Natural killer cell treated with Interleukin-12 subunit alpha and Interleukin-12 subunit beta and Interleukin-15 and Interleukin-18, amount 100 ng/mL, for 72 hours (primary cell): ENCODE measurements around the gene SOX30. TPM values are rescaled to one million over a fixed set of nuclear protein-coding genes. Genes with fewer than 3 reads are reported as not detected.
A peak's percentile ranks its signal among the peaks of the same experiment; 100 is the strongest.
"Not testable (repeated sequence)": the region's sequence is repeated elsewhere in the genome, so short reads cannot be mapped to it uniquely, and the experiment has no call there.

Experiments used
- ATAC-seq, 2 donors: fragments of 150-1000 bp; cut with Tn5 transposase in 1 of 2; sonication (Bioruptor Pico), chemical (Tn5 transposase) in 1 of 2; 2 replicates each; pipeline ENCODE4 v1.10.0; 2021
- DNase-seq: peaks from one replicate; pipeline ENCODE4 v3.0.0; 2022; ENCODE audit warnings: low spot score
- H3K27ac Mint-ChIP-seq, 2 donors: 1 replicate in 1 of 2; 2 replicates in 1 of 2; pipeline ENCODE4 v1.8.0; 2022; ENCODE audit warnings: mixed read lengths in 2 of 2, mild to moderate bottlenecking in 1 of 2, moderate library complexity in 1 of 2
- H3K27me3 Mint-ChIP-seq, 2 donors: 1 replicate in 1 of 2; 2 replicates in 1 of 2; pipeline ENCODE4 v1.8.0; 2022; ENCODE audit warnings: mixed read lengths in 2 of 2
- H3K36me3 Mint-ChIP-seq: one replicate; pipeline ENCODE4 v1.8.0; 2022; ENCODE audit warnings: mixed read lengths
- H3K4me1 Mint-ChIP-seq, 2 donors: 1 replicate in 1 of 2; 2 replicates in 1 of 2; pipeline ENCODE4 v1.8.0; 2022; ENCODE audit warnings: low read depth in 2 of 2, mixed read lengths in 2 of 2, mild to moderate bottlenecking in 1 of 2
- H3K4me3 Mint-ChIP-seq: one replicate; pipeline ENCODE4 v1.8.0; 2022; ENCODE audit warnings: mixed read lengths
- H3K9me3 Mint-ChIP-seq: 2 replicates; pipeline ENCODE4 v1.8.0; 2022; ENCODE audit warnings: mixed read lengths
- total RNA-seq, 2 donors: library from RNA; stranded (reverse); gene quantifications; one replicate each; pipeline ENCODE4 v1.2.3, GENCODE V29; 2022

The SOX30 gene
- total RNA-seq, 2 donors from 2014 or later = not detected

DNA sequence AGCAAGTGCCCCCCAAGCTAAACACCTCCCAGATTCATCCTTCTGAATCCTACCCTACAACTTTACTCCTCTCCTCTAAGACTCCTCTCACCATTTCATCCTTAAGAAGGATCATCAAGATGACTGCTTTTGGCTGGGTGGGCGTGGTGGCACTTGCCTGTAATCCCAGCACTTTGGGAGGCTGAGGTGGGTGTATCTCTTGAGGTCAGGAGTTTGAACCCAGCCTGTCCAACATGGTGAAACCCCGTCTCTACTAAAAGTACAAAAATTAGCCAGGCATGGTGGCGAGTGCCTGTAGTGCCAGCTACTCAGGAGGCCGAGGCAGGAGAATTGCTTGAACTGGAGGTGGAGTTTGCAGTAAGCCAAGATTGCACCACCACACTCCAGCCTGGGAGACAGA lies 22.1 kb upstream of the SOX30 start:
- DNase-seq, H3K36me3 Mint-ChIP-seq, ATAC-seq, H3K4me3 Mint-ChIP-seq, H3K9me3 Mint-ChIP-seq, H3K27ac Mint-ChIP-seq: not testable (repeated sequence)
- Mint-ChIP-seq H3K27me3 (peaks cover 20 to 29% of the 10 kb centered on the region in 2 donors), H3K4me1 (peaks cover 26 to 27% of the 10 kb centered on the region in 2 donors)

DNA sequence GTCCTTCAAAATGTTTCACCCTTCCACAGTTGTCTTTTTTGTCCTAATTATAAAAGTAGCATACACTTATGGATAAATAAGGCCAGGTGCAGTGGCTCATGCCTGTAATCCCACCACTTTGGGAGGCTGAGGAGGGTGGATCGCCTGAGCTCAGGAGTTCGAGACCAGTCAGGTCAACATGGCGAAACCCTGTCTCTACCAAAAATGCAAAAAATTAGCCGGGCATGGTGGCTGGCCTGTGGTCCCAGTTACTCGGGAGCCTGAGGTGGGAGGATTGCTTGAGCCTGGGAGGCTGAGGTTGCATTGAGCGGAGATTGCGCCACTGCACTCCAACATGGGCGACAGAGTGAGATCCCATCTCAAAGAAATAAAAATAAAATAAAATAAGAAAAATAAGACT lies 20.7 kb upstream of the SOX30 start:
- H3K27ac Mint-ChIP-seq = no peak overlapping the region
- ATAC-seq (no peak), DNase-seq (no peak)
- H3K27me3 Mint-ChIP-seq = peaks cover 20 to 29% of the 10 kb centered on the region in 2 donors
- no peak overlapping the region for H3K4me3 Mint-ChIP-seq
- H3K36me3 Mint-ChIP-seq = peaks cover 5% of the 10 kb centered on the region
- H3K4me1 Mint-ChIP-seq = peaks cover 26 to 27% of the 10 kb centered on the region in 2 donors
- H3K9me3 Mint-ChIP-seq = no peaks in the 10 kb centered on the region

DNA sequence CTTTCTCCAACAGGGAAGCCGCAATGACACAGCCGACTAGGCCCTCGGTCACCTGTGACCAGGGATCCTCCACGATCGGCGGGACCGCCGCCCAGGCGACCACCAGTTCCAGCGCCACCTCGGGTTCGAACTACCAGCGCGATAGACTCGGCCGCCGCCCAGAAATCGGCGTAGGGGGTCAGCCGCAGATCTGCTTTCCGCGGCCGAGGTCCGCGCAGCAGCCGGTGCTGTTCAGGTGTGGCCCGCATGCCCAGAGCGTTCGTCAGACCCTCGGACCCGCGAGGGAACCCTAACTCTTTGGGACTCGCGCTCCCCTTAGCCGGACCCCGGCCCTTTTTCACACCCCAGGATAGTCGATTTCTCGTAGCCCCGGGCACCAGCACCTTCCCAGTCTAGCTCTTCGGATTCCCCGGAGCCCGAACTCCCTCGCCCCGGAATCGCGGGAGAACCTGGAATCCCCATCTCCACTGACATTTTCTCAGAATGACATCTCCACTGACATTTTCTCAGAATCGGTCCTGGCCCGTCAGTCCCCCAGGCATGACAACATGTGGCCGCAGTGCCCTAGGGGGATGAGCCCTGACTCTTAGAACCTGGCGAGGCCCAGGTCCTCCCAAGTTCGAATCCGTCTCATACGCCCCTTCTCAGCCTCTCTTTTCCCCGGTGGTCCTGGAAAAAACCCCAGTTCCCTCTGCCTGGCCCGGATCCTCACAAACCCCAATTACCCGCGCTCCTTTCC lies 19.5 kb upstream of the SOX30 start:
- Mint-ChIP-seq H3K4me3 (peak overlapping the region; percentile 97), H3K9me3 (no peaks in the 10 kb centered on the region), H3K36me3 (peaks cover 5% of the 10 kb centered on the region), H3K4me1 (peaks cover 26 to 27% of the 10 kb centered on the region in 2 donors), H3K27me3 (peaks cover 20 to 33% of the 10 kb centered on the region in 2 donors), H3K27ac (peak overlapping the region; percentile 53 to 55)
- DNase-seq = no peak
- ATAC-seq = no peak

- H3K27me3 Mint-ChIP-seq = peaks cover 20 to 29% of the 10 kb centered on the region in 2 donors
- peaks cover 5% of the 10 kb centered on the region for H3K36me3 Mint-ChIP-seq
- H3K4me1 Mint-ChIP-seq = peaks cover 26 to 27% of the 10 kb centered on the region in 2 donors
- H3K4me3 Mint-ChIP-seq = peak within 1 kb of the TSS; percentile 97
- DNase-seq (no peak), ATAC-seq (peak; percentile 68 to 77)
- H3K9me3 Mint-ChIP-seq = no peaks in the 10 kb centered on the region
- H3K27ac Mint-ChIP-seq = peak within 1 kb of the TSS; percentile 53 to 55
Observed at GRCh38 chr5:157670662-157671591, 18.7 kb upstream of the SOX30 start, which contains the start of gene C5orf52. Gene C5orf52 (plus strand): TSS chr5:157671533. CDS start chr5:157671615, 82 bp downstream.

DNA sequence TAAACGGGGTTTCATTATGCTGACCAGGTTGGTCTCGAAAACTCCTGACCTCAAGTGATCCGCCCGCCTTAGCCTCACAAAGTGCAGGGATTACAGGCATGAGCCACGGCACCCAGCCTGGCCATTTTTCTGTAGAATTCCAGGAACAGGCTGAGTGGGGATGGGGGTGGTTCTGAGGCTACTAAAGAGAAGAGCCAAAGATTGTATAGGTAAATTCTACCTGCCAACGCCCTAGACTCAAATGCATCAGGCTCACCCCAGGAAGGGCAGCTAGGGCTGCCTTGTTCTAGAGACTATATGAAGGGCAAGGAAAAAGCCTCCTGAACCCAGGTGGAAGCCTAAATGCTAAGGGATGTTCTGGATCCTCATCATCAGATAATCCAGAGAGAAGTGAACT lies 17.5 kb upstream of the SOX30 start:
- DNase-seq = no peak
- Mint-ChIP-seq H3K36me3 (peaks cover 5% of the 10 kb centered on the region), H3K27ac (peak overlapping the region; percentile 53 to 55), H3K4me1 (peaks cover 26 to 27% of the 10 kb centered on the region in 2 donors), H3K4me3 (peak overlapping the region; percentile 97), H3K27me3 (peaks cover 20 to 33% of the 10 kb centered on the region in 2 donors), H3K9me3 (peaks cover under 1% of the 10 kb centered on the region)
- ATAC-seq = no peak

DNA sequence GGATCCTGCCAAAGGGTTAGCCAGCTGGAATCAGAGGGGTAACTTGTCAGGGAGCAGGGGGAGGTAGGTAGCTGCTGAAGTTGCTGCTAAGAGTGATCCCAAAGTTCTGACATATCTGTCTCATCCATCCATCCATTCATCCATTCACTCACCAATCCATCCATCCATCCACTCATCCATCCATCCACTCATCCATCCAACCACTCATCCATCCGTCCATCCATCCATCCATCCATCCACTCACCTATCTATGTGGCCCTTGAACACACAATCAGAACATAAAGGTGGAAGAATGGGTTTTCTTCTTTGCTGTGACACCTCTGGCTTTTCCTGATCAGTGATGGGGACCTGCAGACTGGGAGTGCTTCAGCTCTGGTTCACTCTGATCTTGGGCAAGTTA lies 16.1 kb upstream of the SOX30 start:
- no peak overlapping the region for H3K4me3 Mint-ChIP-seq
- peaks cover 5% of the 10 kb centered on the region for H3K36me3 Mint-ChIP-seq
- H3K27ac Mint-ChIP-seq = no peak overlapping the region
- peaks cover 4% of the 10 kb centered on the region for H3K9me3 Mint-ChIP-seq
- H3K4me1 Mint-ChIP-seq = peaks cover 26 to 27% of the 10 kb centered on the region in 2 donors
- DNase-seq (no peak), ATAC-seq (no peak)
- H3K27me3 Mint-ChIP-seq = peaks cover 20 to 33% of the 10 kb centered on the region in 2 donors

DNA sequence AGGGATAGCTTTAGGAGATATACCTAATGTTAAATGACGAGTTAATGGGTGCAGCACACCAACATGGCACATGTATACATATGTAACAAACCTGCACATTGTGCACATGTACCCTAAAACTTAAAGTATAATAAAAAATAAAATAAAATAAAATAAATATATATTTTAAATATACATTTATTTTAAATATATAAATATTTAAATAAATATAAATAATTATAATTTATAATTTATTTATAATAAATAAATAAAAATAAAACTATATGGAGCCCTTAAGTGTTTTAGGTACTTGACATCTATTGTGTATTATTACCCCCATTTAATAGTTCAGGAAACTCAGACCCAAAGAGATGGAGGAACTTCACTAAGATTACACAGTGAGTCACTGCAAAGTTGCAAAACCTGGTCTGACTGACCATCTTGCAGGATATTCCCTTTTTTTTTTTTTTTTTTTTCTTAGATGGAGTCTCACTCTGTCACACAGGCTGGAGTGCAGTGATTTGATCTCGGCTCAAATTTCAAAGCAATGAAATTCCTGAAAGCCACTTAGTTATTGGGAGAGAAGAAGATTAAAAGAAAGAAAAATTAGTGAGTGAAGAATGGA lies 13.3 kb upstream of the SOX30 start:
- Mint-ChIP-seq H3K4me1 (peaks cover 9 to 10% of the 10 kb centered on the region in 2 donors), H3K9me3 (peaks cover 4% of the 10 kb centered on the region), H3K36me3 (peaks cover 14% of the 10 kb centered on the region), H3K27me3 (peaks cover 10 to 18% of the 10 kb centered on the region in 2 donors), H3K27ac (no peak overlapping the region), H3K4me3 (no peak overlapping the region)
- no peak for ATAC-seq
- DNase-seq = no peak

- ATAC-seq (no peak), DNase-seq (no peak)
- H3K4me3 Mint-ChIP-seq = no peak overlapping the region
Observed at GRCh38 chr5:157659868-157660660, 7.8 kb upstream of the SOX30 start.

DNA sequence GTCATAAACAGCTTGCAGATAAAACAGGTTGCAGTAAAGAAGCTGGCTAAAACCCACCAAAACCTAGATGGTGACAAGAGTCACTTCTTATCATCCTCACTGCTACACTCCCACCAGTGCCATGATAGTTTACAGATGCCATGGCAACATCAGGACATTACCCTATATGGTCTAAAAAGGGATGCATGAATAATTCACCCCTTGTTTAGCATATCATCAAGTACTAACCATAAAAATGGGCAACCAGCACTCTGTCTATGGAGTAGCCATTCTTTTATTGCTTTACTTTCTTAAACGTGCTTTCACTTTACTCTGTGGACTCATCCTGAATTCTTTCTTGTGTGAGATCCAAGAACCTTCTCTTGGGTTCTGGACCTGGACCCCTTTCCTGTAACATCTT lies 6.7 kb upstream of the SOX30 start:
- DNase-seq = no peak
- Mint-ChIP-seq H3K27me3 (no peaks in the 10 kb centered on the region), H3K4me3 (no peak overlapping the region), H3K36me3 (peaks cover 28% of the 10 kb centered on the region), H3K27ac (no peak overlapping the region), H3K4me1 (no peaks in the 10 kb centered on the region), H3K9me3 (peaks cover 4% of the 10 kb centered on the region)
- no peak for ATAC-seq

More at GRCh38 chr5:157659868-157660660, 7.8 kb upstream of the SOX30 start:
- peaks cover 8% of the 10 kb centered on the region for H3K9me3 Mint-ChIP-seq
- no peaks in the 10 kb centered on the region for H3K4me1 Mint-ChIP-seq
- H3K27me3 Mint-ChIP-seq = peaks cover 0 to under 1% of the 10 kb centered on the region in 2 donors
- no peak overlapping the region for H3K27ac Mint-ChIP-seq
- peaks cover 28% of the 10 kb centered on the region for H3K36me3 Mint-ChIP-seq

GRCh38 chr5:157657516-157657915 lies 5.3 kb upstream of the SOX30 start:
- DNase-seq (no peak), ATAC-seq (no peak)
- H3K4me3 Mint-ChIP-seq = no peak overlapping the region
- H3K27ac Mint-ChIP-seq = no peak overlapping the region
- peaks cover 10% of the 10 kb centered on the region for H3K9me3 Mint-ChIP-seq
- peaks cover 6% of the 10 kb centered on the region in 2 donors for H3K4me1 Mint-ChIP-seq
- H3K36me3 Mint-ChIP-seq = peaks cover 36% of the 10 kb centered on the region
- H3K27me3 Mint-ChIP-seq = no peaks in the 10 kb centered on the region

DNA sequence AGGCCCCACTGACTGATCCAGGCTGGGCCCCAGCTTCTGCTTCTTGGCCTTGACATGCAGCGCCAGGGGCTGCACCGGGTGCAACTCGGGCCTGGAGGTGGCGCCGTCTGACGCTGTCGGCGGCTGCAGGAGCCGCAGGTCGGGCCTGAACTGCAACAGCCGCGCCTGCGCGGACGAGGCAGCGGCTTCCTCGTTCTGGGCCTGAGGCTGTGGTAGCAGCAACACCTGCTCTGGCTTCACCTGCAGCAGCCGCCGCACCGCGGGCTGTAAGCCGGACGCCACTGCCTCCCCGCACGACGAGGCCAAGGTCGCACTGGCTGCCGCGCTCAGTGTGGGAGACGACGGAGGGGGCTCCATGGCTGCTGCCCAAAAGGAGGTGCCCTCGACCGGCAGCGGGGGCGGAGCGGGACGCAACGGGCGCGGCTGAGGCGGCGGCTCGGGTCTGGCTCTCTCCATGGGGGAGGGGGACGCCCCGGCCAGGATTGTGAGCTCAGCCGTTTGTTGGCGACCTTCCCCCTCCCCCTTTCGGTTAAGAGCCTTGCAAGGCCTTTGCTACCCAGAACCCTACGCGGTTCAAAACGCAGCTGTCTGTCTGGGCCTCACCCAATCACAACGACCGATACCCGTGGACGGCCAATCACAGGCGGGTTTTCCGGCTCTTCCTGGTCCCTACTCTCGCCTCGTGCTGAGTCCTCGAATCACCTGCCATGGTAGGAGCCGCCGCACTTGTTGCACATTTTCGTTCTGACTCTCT lies 438 bp downstream of the SOX30 start:
- Mint-ChIP-seq H3K4me3 (peak overlapping the region; percentile 80), H3K4me1 (peaks cover 10 to 15% of the 10 kb centered on the region in 2 donors), H3K36me3 (peaks cover 19% of the 10 kb centered on the region), H3K27ac (peak overlapping the region in 1 of 2 donors; percentile 41), H3K9me3 (peaks cover 10% of the 10 kb centered on the region), H3K27me3 (no peaks in the 10 kb centered on the region)
- ATAC-seq (peak; percentile 95 to 97), DNase-seq (peak; percentile 82)

DNA sequence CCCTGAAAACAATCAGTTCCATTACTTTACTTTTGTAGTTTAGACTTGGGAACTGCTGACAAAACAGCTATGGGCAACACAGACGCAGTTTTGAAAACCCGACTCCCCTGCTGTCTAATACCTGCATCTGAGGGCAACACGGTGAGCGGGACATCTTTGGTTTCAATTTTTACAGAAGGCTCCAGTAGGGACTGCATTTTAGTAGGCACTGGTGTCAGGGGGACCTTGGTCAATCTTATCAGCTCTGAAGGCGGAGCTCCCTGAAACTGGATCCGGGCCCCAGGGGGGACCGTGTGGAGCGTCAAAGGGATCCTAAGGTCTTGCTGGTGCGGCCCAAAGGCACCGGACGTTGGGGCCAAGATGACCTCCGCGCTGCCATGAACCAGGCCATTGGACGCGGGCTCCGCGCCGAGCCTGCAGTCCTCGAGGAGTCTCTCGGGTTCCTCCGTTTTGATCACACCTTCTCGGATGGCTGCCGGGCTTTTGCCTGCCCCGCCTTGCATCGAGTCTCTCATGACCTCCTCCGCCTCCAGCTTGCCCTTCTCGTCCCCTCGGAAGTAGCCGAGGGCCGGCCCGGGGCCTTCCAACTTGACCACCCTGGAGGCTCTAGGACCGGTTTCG lies 1.1 kb downstream of the SOX30 start:
- no peak for ATAC-seq
- Mint-ChIP-seq H3K36me3 (peaks cover 13% of the 10 kb centered on the region), H3K27ac (peak overlapping the region in 1 of 2 donors; percentile 26), H3K9me3 (peaks cover 6% of the 10 kb centered on the region), H3K4me3 (no peak overlapping the region), H3K27me3 (no peaks in the 10 kb centered on the region), H3K4me1 (peaks cover 10 to 15% of the 10 kb centered on the region in 2 donors)
- no peak for DNase-seq
